GM18511 (cell line): ENCODE results near the gene CD8B.

Experiments used
- ATAC-seq: cut with Tn5 transposase; IDR thresholded peaks from one replicate; pipeline ENCODE4 v1.9.1; 2021; ENCODE audit warnings: mild to moderate bottlenecking, moderate library complexity; ENCODE audit not compliant: unreplicated experiment

Gene CD8B

GRCh38 chr2:86775338-86775737 is 86.3 kb downstream of the CD8B start:
- no peak for ATAC-seq

GRCh38 chr2:86774862-86775261 is 86.8 kb downstream of the CD8B start:
- no peak for ATAC-seq

GRCh38 chr2:86772611-86773010 is 89.1 kb downstream of the CD8B start:
- ATAC-seq, result no peak

GRCh38 chr2:86770816-86771301 is 90.8 kb downstream of the CD8B start:
- ATAC-seq, result no peak

GRCh38 chr2:86769838-86770237 is 91.8 kb downstream of the CD8B start:
- ATAC-seq, result no peak

GRCh38 chr2:86768189-86768949 is 93.3 kb downstream of the CD8B start:
- ATAC-seq, result no peak
